ENCODE measurements around the gene SFSWAP. TPM values are rescaled to one million over a fixed set of nuclear protein-coding genes. Genes with fewer than 3 reads are reported as not detected.
A peak's percentile ranks its signal among the peaks of the same experiment; 100 is the strongest.
"Not testable (repeated sequence)": the region's sequence is repeated elsewhere in the genome, so short reads cannot be mapped to it uniquely, and the experiment has no call there.

Gene SFSWAP
- total RNA-seq, 1 experiment from 2014 or later: 37.4 TPM

DNA sequence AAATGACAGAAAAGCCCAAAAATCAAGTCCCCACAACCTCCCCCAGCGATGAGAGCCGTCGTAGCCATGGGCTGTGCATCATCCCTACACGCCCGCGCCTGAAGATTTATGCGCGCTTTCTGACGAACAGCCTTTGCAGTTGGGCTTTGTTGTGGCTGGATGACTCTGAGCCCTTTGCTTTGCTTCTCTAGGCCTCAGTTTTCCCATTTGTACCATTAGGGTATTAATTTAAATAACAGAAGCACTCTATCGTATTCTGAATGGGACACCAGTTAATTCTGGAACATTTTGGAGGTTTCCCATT, 24.2 kb downstream of the SFSWAP start:
- no peak for DNase-seq (ENCODE audit: low spot score)

DNA sequence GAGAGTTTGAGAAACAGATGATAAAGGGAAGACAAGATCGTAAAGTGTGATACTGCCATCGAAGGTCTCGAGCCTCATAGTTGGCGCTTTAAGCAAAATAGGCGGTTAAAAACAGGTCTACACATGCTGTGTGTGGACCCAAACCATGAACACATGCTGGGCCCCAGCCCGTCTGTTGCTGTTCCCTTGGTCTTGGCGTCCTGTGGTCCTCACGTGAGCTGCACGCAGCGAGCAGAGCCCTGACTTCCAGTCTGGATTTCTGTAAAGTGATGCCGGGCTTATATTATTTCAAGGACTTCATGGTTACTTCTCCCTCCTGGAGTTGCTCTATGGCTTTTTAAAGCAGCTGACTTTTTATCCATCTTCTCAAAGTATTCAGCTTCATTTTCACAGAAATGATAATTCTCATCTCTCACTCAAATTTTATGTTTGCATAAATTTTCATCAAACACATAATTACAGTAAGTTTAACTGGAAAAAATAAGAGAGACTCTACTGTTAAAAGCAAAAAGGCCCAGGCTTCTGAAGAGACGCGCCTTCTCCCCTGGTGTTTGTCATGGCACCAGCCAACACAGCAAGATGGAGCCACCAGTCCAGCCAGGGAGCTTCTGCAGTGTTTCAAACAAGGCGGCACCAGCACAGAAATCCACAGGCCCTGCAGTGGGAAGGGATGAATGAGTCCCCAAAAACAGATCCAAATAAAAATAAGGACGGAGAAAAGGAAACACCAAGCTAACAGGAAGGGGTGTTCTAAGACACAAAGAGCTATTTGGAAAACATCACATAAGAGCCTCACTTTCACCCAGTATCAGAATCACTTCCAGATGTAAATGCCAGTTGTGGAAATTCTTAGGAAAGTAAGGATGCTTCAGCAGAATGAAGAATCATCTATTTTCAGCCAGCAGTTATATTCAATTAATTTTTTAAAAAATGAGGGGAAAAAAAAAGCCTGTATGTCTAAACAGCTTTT, 24.9 kb downstream of the SFSWAP start:
- DNase-seq (ENCODE audit: low spot score): no peak

DNA sequence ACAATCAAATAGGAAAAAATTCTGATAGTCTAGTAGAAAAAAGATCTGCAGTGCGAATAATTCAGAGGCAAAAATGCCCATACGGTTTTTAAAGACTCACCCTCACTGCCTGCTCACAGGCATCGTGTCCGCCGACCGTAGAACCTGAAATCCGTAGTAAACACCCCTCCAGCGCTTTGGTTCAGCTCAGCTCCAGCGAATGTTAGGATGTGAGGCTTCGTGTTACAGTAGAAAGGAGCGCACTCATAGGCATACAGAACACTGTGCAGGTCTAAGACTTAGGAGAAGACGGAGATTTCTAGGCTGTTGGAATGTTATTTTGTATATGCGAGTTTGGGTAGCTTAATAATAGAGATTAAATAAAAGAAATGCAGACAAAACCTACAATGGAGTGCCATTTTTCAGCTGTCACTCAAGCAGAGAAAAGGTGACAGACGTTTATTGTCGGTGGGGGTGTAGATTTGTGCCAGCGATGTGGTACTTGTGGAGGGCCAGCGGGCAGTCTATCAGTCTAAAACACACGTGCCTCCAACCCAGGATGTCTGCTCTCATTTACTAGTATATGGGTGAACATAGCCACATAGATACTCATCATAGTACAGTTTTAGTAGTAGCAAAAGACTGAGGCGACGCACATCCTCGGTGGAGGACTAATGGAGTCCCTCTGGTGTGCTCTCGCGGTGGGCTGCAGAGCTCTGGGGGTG, 25.7 kb downstream of the SFSWAP start:
- DNase-seq (ENCODE audit: low spot score): peak; percentile 10

DNA sequence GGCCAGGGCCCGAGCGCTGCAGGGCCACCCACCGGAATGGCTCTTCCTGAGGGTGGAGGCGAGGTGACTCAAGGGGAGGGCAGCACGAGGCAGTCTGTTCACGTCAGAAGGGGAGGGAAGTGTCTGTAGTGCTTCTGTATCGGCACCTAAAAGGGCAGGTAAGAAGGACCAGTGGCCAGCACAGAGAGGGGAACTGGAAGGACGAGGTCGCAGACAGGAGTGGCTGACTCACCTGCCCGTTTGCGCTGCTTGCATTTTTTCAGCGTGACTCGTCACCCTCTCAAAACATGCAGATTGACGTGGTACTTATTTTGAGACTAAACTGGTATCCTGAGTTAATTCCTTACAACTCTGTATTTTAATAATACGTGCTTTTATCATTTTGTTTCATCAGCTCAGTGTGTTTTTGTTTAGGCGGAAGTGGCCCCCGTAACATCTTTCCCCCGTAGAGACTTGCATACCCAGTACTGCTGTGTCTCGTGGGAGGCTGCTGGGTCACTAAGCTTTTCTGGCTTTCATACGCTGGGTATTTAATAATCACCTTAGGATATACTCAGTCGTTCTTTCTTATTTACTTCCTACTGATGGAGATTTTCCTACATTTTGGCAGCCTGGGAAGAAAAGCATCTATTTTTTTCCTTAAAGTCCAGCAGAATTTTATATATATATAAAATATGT, 26.4 kb downstream of the SFSWAP start:
- peak; percentile 90 for DNase-seq (ENCODE audit: low spot score)

DNA sequence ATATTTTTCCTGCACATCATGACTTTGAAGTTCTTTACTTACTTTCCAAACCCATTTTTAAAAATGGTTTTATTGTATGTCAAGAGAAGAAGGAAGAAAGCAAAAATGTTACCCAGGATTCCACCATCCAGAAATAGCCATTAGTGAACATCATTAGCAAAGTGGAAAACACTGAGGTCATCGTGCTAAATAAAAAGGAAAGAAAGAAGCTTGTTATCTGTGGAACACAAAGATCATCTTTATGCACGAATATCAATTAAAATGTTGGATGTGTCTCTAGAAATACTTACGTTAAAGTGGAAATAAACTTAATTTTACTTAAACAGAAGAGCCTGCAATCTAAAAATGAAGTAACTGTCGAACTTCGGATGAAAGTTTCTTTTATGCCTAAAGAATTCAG, 27.3 kb downstream of the SFSWAP start:
- DNase-seq (ENCODE audit: low spot score): no peak

DNA sequence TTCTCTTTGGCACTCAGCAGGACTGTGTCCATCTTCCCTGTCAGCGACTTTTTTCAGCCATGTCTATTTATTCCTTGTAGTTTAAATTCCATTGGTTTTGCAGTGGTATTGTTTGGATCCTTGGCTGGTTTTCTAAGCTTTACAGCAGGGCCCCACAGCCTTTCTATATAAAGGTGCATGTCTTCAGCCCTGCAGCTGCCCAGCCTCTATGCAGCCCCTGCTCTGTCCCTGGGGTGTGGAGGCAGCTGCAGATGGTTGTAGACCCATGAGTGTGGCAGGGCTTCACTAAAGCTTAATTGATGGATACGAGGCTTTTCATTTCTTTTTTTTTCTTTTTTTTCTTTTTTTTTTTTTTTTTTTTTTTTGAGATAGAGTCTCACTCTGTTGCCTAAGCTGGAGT, 29.7 kb downstream of the SFSWAP start:
- DNase-seq (ENCODE audit: low spot score): no peak

DNA sequence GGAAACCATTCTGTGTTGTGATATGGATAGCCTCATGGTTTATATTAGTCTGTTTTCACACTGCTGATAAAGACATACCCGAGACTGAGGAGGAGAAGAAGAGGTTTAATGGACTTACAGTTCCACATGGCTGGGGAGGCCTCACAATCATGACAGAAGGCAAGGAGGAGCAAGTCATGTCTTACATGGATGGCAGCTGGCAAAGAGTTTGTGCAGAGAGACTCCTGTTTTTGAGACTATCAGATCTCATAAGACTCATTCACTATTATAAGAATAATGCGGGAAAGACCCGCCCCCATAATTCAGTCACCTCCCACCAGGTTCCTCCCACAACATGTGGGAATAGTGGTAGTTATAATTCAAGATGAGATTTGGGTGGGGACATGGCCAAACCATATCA, 31.9 kb downstream of the SFSWAP start:
- DNase-seq (ENCODE audit: low spot score): not testable (repeated sequence)

DNA sequence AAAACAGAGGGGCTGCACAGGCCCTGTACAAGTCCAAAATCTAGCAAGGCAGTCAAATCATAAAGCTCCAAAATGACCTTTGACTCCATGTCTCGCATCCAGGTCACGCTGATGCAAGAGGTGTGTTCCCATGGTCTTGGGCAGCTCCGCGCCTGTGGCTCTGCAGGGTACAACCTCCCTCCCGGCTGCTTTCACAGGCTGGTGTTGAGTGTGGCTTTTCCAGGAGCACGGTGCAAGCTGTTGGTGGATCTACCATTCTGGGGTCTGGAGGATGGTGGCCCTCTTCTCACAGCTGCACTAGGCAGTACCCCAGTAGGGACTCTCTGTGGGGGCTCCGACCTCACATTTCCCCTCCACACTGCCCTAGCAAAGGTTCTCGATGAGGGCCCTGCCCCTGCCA, 32.5 kb downstream of the SFSWAP start:
- DNase-seq (ENCODE audit: low spot score): not testable (repeated sequence)

DNA sequence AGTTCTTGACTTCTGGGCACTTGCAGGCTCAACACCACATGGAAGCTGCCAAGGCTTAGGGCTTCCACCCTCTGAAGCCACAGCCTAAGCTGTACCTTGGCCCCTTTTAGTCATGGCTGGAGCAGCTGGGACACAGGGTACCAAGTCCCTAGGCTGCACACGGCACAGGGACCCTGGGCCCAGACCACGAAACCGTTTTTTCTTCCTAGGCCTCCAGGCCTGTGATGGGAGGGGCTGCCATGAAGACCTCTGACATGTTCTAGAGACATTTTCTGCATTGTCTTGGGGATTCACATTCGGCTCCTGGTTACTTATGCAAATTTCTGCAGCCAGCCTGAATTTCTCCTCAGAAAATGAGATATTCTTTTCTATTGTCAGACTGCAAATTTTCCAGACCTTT, 33.0 kb downstream of the SFSWAP start:
- DNase-seq (ENCODE audit: low spot score): not testable (repeated sequence)

DNA sequence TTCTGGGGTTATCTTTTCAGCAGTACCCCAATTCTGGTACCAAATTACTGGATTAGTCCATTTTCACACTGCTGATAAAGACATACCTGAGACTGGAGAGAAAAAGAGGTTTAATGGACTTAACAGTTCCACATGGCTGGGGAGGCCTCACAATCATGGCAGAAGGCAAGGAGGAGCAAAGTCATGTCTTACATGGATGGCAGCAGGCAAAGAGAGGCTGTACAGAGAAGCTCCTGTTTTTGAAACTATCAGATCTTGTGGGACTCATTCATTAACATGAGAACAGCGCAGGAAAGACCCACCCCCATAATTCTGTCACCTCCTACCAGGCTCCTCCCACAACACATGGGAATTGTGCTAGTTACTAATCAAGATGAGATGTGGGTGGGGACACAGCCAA, 33.8 kb downstream of the SFSWAP start:
- not testable (repeated sequence) for DNase-seq (ENCODE audit: low spot score)

DNA sequence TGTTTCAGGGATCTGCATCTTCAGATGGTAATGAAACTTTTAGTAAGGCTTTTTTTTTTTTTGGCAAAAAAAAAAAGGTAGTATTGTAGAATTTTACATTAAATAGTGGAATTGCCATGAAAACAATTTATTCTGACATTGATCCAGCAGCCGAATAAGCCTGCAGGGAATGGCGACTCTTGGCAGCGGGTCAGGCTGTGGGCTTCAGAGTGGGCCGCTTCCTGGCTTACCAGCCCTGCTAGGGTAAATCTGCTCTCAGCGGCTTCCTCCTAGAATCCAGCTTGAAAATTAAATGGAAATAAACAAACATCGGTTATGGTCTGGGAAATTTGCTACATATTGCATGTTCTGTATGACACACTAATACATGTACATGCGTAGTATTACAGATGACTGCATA, 34.8 kb downstream of the SFSWAP start:
- DNase-seq (ENCODE audit: low spot score): no peak

DNA sequence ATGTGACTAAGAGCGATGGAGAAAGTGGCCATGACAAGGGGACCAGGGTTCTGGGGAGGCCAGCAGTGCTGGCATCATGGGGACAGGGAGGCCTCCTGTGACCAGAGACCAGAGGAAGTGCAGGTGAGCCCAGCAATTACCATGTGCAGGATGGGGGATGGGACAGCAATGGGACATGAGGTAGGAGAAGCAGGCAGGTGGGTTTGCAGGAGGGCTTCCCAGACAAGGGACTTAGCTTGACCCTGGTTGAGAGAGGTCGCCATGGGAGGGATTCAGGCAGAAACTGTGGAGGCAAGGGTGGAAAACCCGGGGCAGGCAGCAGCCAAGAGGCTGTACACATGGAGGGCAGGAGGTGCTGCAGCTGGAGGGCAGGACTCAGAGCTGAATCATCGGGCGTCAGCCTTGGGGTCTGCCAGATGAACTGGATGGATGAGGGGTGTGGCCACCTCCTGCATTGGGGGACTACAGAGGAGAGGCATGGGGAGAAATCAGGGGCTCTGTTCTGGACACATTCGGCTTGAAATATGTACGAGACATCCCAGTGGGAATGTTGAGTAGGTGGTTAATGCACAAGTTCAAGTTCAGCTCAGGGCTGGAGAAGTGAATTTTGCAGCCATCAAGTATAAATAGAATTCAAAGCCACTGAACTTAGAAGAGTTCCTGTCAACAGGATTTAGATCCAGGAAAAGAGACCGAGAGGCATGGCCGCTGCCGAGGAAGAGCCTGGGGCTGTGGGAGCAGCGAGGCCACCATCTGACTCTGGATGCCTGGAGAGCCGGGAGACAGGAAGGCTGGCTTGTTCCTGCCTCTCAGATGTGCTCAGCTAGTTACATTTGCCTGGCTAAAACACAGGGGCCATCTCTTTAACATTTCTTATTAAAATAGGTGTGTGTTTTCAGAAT, 36.6 kb downstream of the SFSWAP start:
- DNase-seq (ENCODE audit: low spot score): no peak

DNA sequence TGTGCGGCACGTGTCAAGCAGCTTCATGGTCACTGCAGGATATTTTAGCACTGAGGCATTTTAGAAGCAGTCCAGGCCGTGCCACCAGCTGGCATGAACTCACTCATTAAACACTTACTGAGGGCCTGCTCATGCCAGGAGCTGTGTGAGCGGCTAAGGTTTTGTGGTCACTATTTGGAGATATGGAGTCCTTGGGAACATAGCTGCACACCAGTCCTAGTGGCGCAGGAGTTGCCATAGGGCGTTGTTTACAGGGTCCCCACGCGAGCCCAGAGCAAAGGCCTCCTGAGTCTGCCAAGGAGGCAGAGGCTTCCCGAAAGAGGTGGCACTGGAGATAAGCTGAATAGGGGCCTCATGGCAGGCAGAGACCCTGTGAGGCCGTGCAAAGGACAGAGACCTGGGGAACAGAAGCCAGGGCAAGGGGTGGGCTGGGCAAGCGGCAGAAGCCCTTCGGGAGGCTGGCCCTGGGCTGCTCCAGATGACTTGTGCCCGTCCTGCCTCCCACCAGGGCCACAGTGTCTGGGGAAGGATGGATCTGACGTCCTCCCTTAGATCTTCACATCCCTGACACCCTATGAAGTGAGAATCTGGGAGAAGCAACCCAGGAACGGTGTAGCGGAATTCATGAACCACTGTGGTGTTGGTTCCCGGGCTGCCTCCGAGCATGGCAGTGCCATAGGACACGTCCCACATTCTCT, 38.9 kb downstream of the SFSWAP start:
- no peak for DNase-seq (ENCODE audit: low spot score)

DNA sequence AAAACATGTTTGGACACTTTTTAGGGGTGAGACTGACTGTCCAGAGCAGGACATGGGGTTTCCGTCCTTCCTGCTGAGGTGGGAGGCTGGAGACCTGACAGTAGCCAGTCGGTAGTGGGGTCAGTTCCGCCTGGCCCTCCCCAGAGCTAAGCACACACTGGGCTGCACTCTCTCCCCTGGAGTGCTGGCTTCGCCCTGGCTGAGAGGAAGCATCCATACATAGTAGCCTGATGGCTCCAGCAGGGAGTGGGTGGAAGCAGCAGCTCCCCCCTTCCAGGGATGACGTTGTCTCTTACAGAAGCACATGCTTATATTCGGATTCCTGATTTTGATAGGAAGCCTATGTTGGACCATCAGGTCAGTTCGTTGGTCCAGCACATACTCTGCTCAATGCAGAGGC, 40.4 kb downstream of the SFSWAP start:
- DNase-seq (ENCODE audit: low spot score): no peak

DNA sequence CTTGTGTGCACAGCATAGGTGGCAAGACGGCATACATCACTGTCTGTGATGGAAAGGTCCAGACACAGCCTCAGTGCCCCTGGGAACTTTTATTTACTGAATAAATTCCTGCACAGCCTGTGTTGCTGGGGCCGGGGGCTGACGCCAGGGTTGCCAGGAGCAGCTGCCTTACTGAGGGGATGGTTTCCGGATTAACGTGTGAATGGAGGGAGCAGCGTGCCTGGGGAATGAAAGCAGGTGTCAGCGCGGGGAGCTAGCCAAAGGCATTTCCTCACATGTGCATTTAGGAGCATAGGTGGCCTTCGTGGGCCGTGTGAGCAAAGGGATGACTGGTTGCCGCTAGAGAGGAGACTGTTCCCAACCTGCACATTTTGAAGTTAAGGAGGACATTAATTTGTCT, 41.6 kb downstream of the SFSWAP start:
- no peak for DNase-seq (ENCODE audit: low spot score)

DNA sequence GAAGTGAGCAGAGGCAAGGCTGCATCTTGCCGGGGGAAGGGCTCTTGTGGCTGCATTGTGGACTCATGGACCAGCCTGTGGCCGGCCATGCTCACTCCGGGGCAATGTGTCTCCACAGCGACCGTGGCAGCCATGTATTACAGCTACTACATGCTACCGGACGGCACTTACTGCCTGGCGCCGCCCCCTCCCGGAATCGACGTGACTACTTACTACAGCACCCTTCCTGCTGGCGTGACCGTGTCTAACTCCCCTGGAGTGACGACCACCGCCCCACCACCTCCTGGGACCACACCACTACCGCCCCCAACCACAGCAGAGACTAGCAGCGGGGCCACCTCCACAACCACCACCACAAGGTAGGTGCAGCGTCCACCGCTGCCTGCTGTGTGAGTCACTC, 42.1 kb downstream of the SFSWAP start:
- DNase-seq (ENCODE audit: low spot score): no peak

DNA sequence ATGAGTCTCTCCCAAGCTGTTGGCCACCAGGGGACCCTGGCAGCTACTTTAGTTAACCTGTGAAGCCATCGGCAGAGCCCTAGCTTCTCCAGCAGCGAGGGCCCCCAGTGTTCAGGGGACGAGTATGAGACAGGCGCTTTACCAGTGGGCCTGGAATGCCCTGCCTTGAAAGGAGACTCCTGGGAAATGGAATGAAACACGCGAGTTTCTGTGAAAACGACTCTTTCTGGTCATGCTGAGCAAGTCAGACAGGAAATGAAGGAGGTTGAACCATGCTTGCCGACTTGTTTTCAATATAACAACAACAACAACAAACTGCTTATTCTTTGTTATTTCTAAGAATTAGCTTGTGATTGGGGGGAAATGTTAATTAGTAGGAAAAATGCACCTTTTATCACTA, 42.9 kb downstream of the SFSWAP start:
- no peak for DNase-seq (ENCODE audit: low spot score)

DNA sequence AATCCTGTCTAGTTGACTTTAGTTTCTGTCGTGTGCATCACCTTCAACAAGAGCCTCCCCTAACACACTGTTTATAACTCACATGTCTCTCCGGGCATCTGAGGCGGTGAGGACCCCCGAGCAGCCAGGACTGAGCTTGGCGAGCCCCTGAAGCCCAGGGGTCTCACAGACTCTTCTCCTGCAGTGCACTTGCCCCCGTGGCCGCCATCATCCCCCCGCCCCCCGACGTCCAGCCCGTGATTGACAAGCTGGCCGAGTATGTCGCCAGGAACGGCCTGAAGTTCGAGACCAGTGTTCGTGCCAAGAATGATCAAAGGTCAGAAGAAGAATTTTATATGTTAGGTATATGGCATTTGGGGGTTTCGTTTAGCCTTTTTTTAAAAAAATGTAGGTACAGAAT, 43.3 kb downstream of the SFSWAP start:
- DNase-seq (ENCODE audit: low spot score): no peak

DNA sequence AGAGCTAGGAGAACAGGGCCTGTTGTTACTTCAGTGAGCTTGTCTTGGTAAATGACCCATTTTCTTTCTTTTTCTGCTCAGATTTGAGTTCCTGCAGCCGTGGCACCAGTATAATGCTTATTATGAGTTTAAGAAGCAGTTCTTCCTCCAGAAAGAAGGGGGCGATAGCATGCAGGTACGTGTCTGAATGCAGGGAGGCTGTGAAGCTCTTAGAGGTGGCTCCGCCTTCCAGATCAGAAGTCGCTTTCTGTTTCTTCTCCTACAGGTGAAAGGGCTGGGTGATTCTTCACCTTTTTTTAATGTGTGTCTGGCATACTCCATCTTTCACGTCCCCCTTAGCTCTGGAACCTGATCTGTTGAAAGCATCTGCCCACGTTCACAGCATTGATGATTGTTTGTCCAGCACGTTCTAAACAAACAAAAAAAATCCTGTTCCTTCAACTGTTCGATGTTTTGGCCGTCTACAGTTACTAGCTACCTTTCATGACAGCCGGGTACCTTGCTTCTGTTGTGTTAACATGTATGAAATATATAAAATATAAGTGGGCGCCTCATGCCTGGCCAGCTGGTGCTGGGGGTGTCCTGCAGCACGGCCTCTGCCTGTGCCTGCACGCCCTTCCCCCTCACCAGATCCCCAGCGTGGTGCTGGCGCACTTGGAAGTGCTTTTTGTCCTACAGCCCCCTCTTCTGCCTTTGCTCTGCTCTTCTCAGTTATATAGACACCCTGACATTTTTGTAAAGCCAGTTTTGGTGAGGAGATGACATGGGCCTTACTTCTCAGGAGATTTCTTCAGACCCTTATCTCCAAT, 44.6 kb downstream of the SFSWAP start:
- peak; percentile 44 for DNase-seq (ENCODE audit: low spot score)

DNA sequence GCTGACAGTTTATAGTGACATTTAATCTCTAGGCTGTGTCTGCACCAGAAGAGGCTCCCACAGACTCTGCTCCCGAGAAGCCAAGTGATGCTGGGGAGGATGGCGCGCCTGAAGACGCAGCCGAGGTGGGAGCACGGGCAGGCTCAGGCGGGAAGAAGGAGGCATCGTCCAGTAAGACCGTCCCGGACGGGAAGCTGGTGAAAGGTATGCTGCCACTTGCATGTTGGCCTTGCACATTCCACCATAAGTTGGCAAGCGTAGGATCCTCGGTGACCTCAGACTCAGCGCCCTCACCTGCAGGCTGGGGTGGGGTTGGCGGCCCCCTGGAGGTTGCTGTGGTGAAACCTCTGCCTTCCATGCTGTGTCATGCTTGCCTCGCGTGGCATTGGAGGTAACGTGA, 45.6 kb downstream of the SFSWAP start:
- DNase-seq (ENCODE audit: low spot score): no peak

Measured in HT-29 (cell line).